GM12892 (cell line): ENCODE results near the gene NDUFA7.

Experiments used
- POLR2A ChIP-seq: IDR thresholded peaks from 2 replicates; pipeline ENCODE4 v1.6.1; 2011; ENCODE audit warnings: low read depth, low read length, control low read depth
- POLR2AphosphoS5 ChIP-seq: IDR thresholded peaks from 2 replicates; pipeline ENCODE4 v1.6.1; 2011; ENCODE audit warnings: low read depth, low read length, control low read depth

DNA sequence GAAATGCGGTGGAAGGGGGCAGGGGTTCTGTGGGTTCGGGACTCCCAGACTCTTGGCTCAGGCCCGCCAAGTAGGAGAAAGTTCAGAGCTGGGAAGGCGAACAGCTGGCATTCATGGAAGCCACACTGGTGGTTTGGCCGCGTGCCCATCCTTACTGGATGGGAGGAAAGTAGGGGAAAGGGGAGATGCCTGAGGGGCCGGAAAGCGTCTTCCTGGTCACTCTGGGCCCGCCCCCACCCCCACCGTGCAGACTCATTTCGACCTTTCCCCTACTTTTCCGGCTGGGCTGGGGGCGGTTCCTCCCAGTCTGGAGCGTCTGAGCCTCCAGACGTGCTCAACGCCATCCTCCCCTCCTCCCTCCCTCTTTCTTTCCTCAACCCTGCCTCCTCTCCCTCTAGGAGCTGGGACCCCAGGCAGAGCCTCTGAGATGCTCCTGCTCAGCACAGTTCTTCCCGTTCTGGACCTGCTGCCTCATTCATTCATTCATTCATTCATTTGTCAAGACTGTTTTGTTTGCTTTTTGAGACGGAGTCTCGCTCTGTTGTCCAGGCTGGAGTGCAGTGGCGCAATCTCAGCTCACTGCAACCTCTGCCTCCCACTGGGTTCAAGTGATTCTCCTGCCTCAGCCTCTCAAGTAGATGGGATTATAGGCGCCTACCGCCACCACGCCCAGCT is 46.3 kb upstream of the NDUFA7 start:
- TF ChIP-seq POLR2A = no peak
- TF ChIP-seq POLR2AphosphoS5 = no peak
